H1 (cell line): ENCODE measurements around the gene DOCK10.

ENCODE experiments used
- CHD2 ChIP-seq: IDR thresholded peaks from 2 replicates; pipeline ENCODE4 v1.6.1; 2012; ENCODE audit warnings: low read length, improper control_type of control experiment
- GABPA ChIP-seq: IDR thresholded peaks from 2 replicates; pipeline ENCODE4 v1.6.1; 2011; ENCODE audit warnings: mild to moderate bottlenecking, low read length, moderate library complexity, borderline replicate concordance; ENCODE audit not compliant: insufficient read depth
- MAFK ChIP-seq: IDR thresholded peaks from 2 replicates; pipeline ENCODE4 v1.6.1; 2012; ENCODE audit warnings: low read depth, mild to moderate bottlenecking, improper control_type of control experiment, low read length
- POLR2A ChIP-seq, 2 experiments: IDR thresholded peaks; 1 replicate in 1 of 2; 2 replicates in 1 of 2; pipeline ENCODE4 v1.6.1; 2011; ENCODE audit warnings: low read depth in 2 of 2, low read length in 2 of 2, mild to moderate bottlenecking in 2 of 2; ENCODE audit errors: control extremely low read depth in 1 of 2
- POLR2AphosphoS5 ChIP-seq: IDR thresholded peaks from 2 replicates; pipeline ENCODE4 v1.6.1; 2011; ENCODE audit warnings: low read depth, low read length
- SIN3A ChIP-seq, 2 experiments: IDR thresholded peaks in 1 of 2; conservative IDR thresholded peaks in 1 of 2; 2 replicates each; pipeline ENCODE4 v1.6.1; 2011 to 2012; ENCODE audit warnings: low read length in 2 of 2, improper control_type of control experiment in 1 of 2, low read depth in 1 of 2, mild to moderate bottlenecking in 1 of 2
- TAF1 ChIP-seq: IDR thresholded peaks from 2 replicates; pipeline ENCODE4 v1.6.1; 2011; ENCODE audit warnings: mild to moderate bottlenecking, low read depth, low read length
- YY1 ChIP-seq: IDR thresholded peaks from 2 replicates; pipeline ENCODE4 v1.6.1; 2011; ENCODE audit warnings: low read depth, mild to moderate bottlenecking, low read length
- TF ChIP-seq, protein P1 (sequence below), 3 experiments: IDR thresholded peaks; 1 replicate in 2 of 3; 2 replicates in 1 of 3; pipeline versions ENCODE4 v1.5.1 to v1.6.1; 2011; ENCODE audit warnings: low read length in 3 of 3, mild to moderate bottlenecking in 3 of 3, inconsistent platforms in 2 of 3, low read depth in 1 of 3, moderate library complexity in 1 of 3; ENCODE audit not compliant: insufficient read depth in 1 of 3; ENCODE audit errors: control extremely low read depth in 1 of 3
- TF ChIP-seq, protein P2 (sequence below): IDR thresholded peaks from 2 replicates; pipeline ENCODE4 v1.6.1; 2012; ENCODE audit warnings: inconsistent platforms

DNA sequence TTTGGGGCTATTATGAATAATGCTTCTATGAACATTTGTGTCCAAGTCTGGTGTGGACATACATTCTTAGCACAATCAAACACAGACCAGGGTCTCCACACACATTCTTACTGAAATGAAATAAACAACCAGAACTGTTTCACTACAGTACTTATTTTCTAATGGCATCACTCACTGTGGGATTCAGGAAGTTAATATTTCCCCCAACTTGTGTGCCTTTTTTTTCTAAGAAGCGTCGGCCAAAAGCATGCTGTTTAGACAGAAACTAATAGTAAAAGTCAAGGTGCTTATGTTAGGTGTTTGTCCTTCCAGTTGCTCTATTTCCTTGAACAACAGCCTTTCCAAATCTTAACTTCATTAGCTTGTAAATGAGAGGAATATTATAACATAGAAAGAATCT lies 117.6 kb downstream of the DOCK10 start:
- TF ChIP-seq, protein P1, sequence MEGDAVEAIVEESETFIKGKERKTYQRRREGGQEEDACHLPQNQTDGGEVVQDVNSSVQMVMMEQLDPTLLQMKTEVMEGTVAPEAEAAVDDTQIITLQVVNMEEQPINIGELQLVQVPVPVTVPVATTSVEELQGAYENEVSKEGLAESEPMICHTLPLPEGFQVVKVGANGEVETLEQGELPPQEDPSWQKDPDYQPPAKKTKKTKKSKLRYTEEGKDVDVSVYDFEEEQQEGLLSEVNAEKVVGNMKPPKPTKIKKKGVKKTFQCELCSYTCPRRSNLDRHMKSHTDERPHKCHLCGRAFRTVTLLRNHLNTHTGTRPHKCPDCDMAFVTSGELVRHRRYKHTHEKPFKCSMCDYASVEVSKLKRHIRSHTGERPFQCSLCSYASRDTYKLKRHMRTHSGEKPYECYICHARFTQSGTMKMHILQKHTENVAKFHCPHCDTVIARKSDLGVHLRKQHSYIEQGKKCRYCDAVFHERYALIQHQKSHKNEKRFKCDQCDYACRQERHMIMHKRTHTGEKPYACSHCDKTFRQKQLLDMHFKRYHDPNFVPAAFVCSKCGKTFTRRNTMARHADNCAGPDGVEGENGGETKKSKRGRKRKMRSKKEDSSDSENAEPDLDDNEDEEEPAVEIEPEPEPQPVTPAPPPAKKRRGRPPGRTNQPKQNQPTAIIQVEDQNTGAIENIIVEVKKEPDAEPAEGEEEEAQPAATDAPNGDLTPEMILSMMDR (IDR thresholded peaks at IDR 0.05; ENCODE audit: control extremely low read depth in 1 of 3, insufficient read depth in 1 of 3, low read depth in 1 of 3, low read length in 3 of 3) = no peak
- no peak for TF ChIP-seq POLR2A (IDR thresholded peaks at IDR 0.05; ENCODE audit: control extremely low read depth in 1 of 2, low read depth in 2 of 2, low read length in 2 of 2)
- TF ChIP-seq GABPA = no peak
- no peak for TF ChIP-seq POLR2AphosphoS5
- no peak for TF ChIP-seq MAFK
- TF ChIP-seq, protein P2, sequence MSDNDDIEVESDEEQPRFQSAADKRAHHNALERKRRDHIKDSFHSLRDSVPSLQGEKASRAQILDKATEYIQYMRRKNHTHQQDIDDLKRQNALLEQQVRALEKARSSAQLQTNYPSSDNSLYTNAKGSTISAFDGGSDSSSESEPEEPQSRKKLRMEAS = no peak
- no peak for TF ChIP-seq YY1
- TF ChIP-seq CHD2 = no peak
- TF ChIP-seq TAF1 = no peak
- no peak for TF ChIP-seq SIN3A (conservative IDR thresholded peaks at IDR 0.05 in 1 of 2, IDR thresholded peaks at IDR 0.05 in 1 of 2; ENCODE audit: low read depth in 1 of 2, low read length in 2 of 2)
